Heart left ventricle (tissue), 16 donors: Measurements from ENCODE around the gene EXOC1L. TPM values are rescaled to one million over a fixed set of nuclear protein-coding genes. Genes with fewer than 3 reads are reported as not detected.
A peak's percentile ranks its signal among the peaks of the same experiment; 100 is the strongest.

ENCODE experiments used
- ATAC-seq, 4 donors: fragments of 200-7000 bp; cut with Tn5 transposase; one replicate each; pipeline ENCODE4 v1.9.1; 2020 to 2022; ENCODE audit warnings: moderate library complexity in 4 of 4, mild to moderate bottlenecking in 3 of 4, moderate number of reproducible peaks in 1 of 4
- DNase-seq, 5 donors: peaks; one replicate each; pipeline ENCODE4 v3.0.0-alpha.2; 2020
- H3K27ac ChIP-seq, 12 donors: fragments of 200-600 bp; sonication (generic) in 4 of 12; one replicate each; pipeline versions ENCODE4 v1.5.0 to v1.8.0; 2016 to 2022; ENCODE audit warnings: mild to moderate bottlenecking in 2 of 12
- H3K27me3 ChIP-seq, 9 donors: fragments of 200-600 bp; sonication (generic) in 2 of 9; one replicate each; pipeline versions ENCODE4 v1.5.1 to v1.8.0; 2016 to 2022; ENCODE audit warnings: mild to moderate bottlenecking in 3 of 9
- H3K36me3 ChIP-seq, 9 donors: fragments of 200-600 bp; sonication (generic) in 2 of 9; one replicate each; pipeline versions ENCODE4 v1.5.0 to v1.8.0; 2018 to 2022; ENCODE audit warnings: mild to moderate bottlenecking in 2 of 9
- H3K4me1 ChIP-seq, 12 donors: fragments of 200-600 bp; sonication (generic) in 4 of 12; one replicate each; pipeline versions ENCODE4 v1.5.0 to v1.8.0; 2016 to 2022; ENCODE audit warnings: mild to moderate bottlenecking in 3 of 12
- H3K4me3 ChIP-seq, 12 donors: fragments of 200-600 bp; sonication (generic) in 4 of 12; one replicate each; pipeline versions ENCODE4 v1.5.0 to v1.8.0; 2017 to 2022; ENCODE audit warnings: mild to moderate bottlenecking in 9 of 12, moderate library complexity in 4 of 12
- H3K9me3 ChIP-seq, 12 donors: fragments of 200-600 bp; sonication (generic) in 4 of 12; one replicate each; pipeline versions ENCODE4 v1.5.0 to v1.8.0; 2016 to 2022; ENCODE audit warnings: mild to moderate bottlenecking in 1 of 12
- CTCF ChIP-seq, 12 donors: fragments of 200-600 bp; sonication (generic) in 4 of 12; IDR thresholded peaks; one replicate each; pipeline versions ENCODE4 v1.5.0 to v1.8.0; 2018 to 2022; ENCODE audit warnings: antibody characterized with exemption in 12 of 12, mild to moderate bottlenecking in 5 of 12
- POLR2A ChIP-seq, 2 donors: fragments of 450-650 bp; IDR thresholded peaks; one replicate each; pipeline ENCODE4 v1.6.1; 2017; ENCODE audit warnings: antibody characterized with exemption in 2 of 2, mild to moderate bottlenecking in 2 of 2, moderate library complexity in 2 of 2
- WGBS, 4 donors: extraction: QIAGEN DNeasy Blood & Tissue Kit in 2 of 4; methylation state at CpG; one replicate each; pipeline versions ENCODE4 v1.1.5 to v1.1.7; 2013 to 2018; 5-methylcytosine and 5-hydroxymethylcytosine counted together
- intact Hi-C, 10 donors: fragments of 100-400 bp; cut with DNase I; formaldehyde crosslinking; loops; one replicate each; pipeline versions ENCODE4 v1.11.1 to v1.14.2; 2022
- polyA plus RNA-seq, 2 donors: library from polyadenylated mRNA; stranded (reverse); fragments of 200-250 nt; gene quantifications; one replicate each; pipeline ENCODE4 v1.2.3, GENCODE V29; 2013
- total RNA-seq, 9 donors: library from RNA; depleted of rRNA in 2 of 9; stranded (reverse); fragments of >200 nt in 2 of 9; fragmentation: NEBNext Ultra II Directional in 3 of 9; extraction: Animal tissue kit (Norgen Biotek cat#: 25700) in 3 of 9; gene quantifications; one replicate each; pipeline versions ENCODE4 v1.1.0 to v1.2.4, GENCODE V29; 2016 to 2023
- donor health status: ischemic (EF 13 %, LVEDD 7.1; RV severe dilation, severe dysfunction).
- donor health status: healthy with polysubstance abuse.
- donor health status: DM: no; HTN: yes; CAD: no.
- donor health status: DM: no; HTN: no; CAD: no.
- donor health status: ischemic (EF 25% LVEDD 6.9; RV normal size, moderate dysfunction).
- donor health status: ischemic (EF 25% LVEDD 5.7; RV mildly dilated, moderate dysfunction).
- donor health status: healthy.
- donor health status: DM: yes; HTN: yes; CAD: no.
- donor health status: ischemic (EF 35%, LVEDD 5.7; RV mildly dilated, moderate dysfunction).
- donor health status: nonischemic (EF 11% LVEDD 7.7; RV severe dilation, severe dysfunction).
- donor health status: DM: yes; HTN: yes; CAD: no.
- donor health status: PGD.
- donor health status: ischemic (EF 29% LVEDD 5.4; RV normal size, mild dysfunction).
- donor health status: nonischemic (EF 23%, LVEDD 6.1; RV moderate dilation, normal function).

EXOC1L gene
- total and polyA plus RNA-seq, 11 donors: not detected

DNA sequence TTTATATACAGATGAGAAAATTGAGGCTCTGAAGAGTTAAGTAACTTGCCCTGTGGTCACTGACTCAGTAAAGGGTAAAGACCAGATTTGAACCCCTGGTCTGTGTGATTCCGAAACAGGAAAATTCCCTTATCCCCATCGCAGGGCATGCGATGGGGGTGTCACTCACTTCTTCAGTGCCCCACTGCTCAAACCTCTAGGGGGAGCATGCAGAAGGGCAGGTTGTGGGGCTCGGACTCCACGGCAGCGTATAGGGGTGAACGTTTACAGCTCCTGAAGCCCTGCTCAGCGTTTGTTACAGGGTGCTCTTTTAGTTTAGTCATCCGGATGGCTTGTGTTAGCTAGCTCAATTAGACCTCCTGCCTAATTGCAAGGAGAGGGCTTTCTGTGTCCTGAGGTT, 30.1 kb downstream of the EXOC1L start:
- no peak overlapping the region for H3K27ac ChIP-seq
- ATAC-seq (no peak), DNase-seq (no peak)
- H3K9me3 ChIP-seq: no peaks in the 10 kb centered on the region
- no peaks in the 10 kb centered on the region for H3K27me3 ChIP-seq
- 65 to 76% (median 69%) methylated on average over 9 of the region's 9 CpGs for WGBS, 4 donors
- no peaks in the 10 kb centered on the region for H3K36me3 ChIP-seq
- H3K4me1 ChIP-seq: peaks cover 0 to 17% (median 8%) of the 10 kb centered on the region in 12 donors
- TF ChIP-seq CTCF (IDR thresholded peaks at IDR 0.05) (no peak), POLR2A (IDR thresholded peaks at IDR 0.05) (no peak)
- no peak overlapping the region for H3K4me3 ChIP-seq
- intact Hi-C loops: loop anchor here in 8 of 10 donors (5.0 to 10.0 kb wide), 5 partner anchors 98 to 505 kb away; partner anchors contain the start of genes CLOCK (in 6 of the 8), CEP135 (in 2 of the 8) and SRD5A3 (in 2 of the 8)

- H3K27me3 ChIP-seq: no peaks in the 10 kb centered on the region
- no peak for TF ChIP-seq CTCF (IDR thresholded peaks at IDR 0.05)
- no peak for TF ChIP-seq POLR2A (IDR thresholded peaks at IDR 0.05)
- DNase-seq: no peak
- peaks cover 3 to 27% (median 17%) of the 10 kb centered on the region in 12 donors for H3K4me1 ChIP-seq
- no peak overlapping the region for H3K4me3 ChIP-seq
- H3K9me3 ChIP-seq: no peaks in the 10 kb centered on the region
- H3K36me3 ChIP-seq: no peaks in the 10 kb centered on the region
- WGBS, 4 donors: 68 to 87% (median 85%) methylated on average over 6 of the region's 6 CpGs
- intact Hi-C loops: loop anchor here in 8 of 10 donors (5.0 to 10.0 kb wide), 5 partner anchors 95 to 507 kb away; partner anchors contain the start of genes CLOCK (in 6 of the 8), CEP135 (in 2 of the 8) and SRD5A3 (in 2 of the 8)
- ATAC-seq: no peak
- H3K27ac ChIP-seq: no peak overlapping the region
Observed at GRCh38 chr4:55851885-55852284, 32.3 kb downstream of the EXOC1L start.

GRCh38 chr4:55853484-55854046, 34.0 kb downstream of the EXOC1L start, which contains the start of gene EXOC1:
Gene EXOC1 (plus strand): TSS chr4:55853648. CDS start chr4:55858324, 4,676 bp downstream.
- WGBS, 4 donors: 0 to 1% (median 0%) methylated on average over 41 to 50 of the region's 50 CpGs

More at GRCh38 chr4:55853484-55854046, 34.0 kb downstream of the EXOC1L start, which contains the start of gene EXOC1:
- DNase-seq (peak; percentile 98 to 99 (median 99)), ATAC-seq (peak; percentile 100)
- no peaks in the 10 kb centered on the region for H3K9me3 ChIP-seq
- peaks cover 0 to 5% (median 4%) of the 10 kb centered on the region in 9 donors for H3K36me3 ChIP-seq
- peaks cover 3 to 30% (median 18%) of the 10 kb centered on the region in 12 donors for H3K4me1 ChIP-seq
- no peaks in the 10 kb centered on the region for H3K27me3 ChIP-seq
- peak within 1 kb of the TSS; percentile 64 to 92 (median 87) for H3K27ac ChIP-seq
- peak in 1 of 2 donors; percentile 68 for TF ChIP-seq POLR2A (IDR thresholded peaks at IDR 0.05)
- TF ChIP-seq CTCF (IDR thresholded peaks at IDR 0.05): no peak
- H3K4me3 ChIP-seq: peak within 1 kb of the TSS; percentile 55 to 98 (median 91)
- intact Hi-C loops: loop anchor here in 8 of 10 donors (5.0 to 10.0 kb wide), 5 partner anchors 94 to 509 kb away; partner anchors contain the start of genes CLOCK (in 6 of the 8), CEP135 (in 2 of the 8) and SRD5A3 (in 2 of the 8)
